Cardiac muscle cell (in vitro differentiated cells and primary cell): ENCODE data around the gene DPF3. TPM values are rescaled to one million over a fixed set of nuclear protein-coding genes. Genes with fewer than 3 reads are reported as not detected.

Source experiments
- DNase-seq, 2 donors: peaks; one replicate each; pipeline versions ENCODE4 v3.0.0 to v3.0.0-alpha.2; 2010 to 2017; ENCODE audit warnings: low read depth in 1 of 2, low spot score in 1 of 2
- H3K27ac ChIP-seq: fragments of 200-600 bp; sonication (generic); 2 replicates; pipeline ENCODE4 v1.5.1; 2016
- H3K27me3 ChIP-seq: fragments of 200-600 bp; sonication (generic); 2 replicates; pipeline ENCODE4 v1.6.0; 2016; ENCODE audit warnings: control low read depth
- H3K36me3 ChIP-seq: fragments of 200-600 bp; sonication (generic); 2 replicates; pipeline ENCODE4 v1.5.1; 2016; ENCODE audit warnings: control low read depth
- H3K4me1 ChIP-seq: fragments of 200-600 bp; sonication (generic); 2 replicates; pipeline ENCODE4 v1.8.1; 2017; ENCODE audit warnings: low read depth, mild to moderate bottlenecking, mixed run types
- H3K4me3 ChIP-seq: fragments of 200-600 bp; sonication (generic); 2 replicates; pipeline ENCODE4 v1.5.1; 2016; ENCODE audit warnings: mild to moderate bottlenecking
- H3K9me3 ChIP-seq: fragments of 200-600 bp; sonication (generic); 2 replicates; pipeline ENCODE4 v1.5.1; 2017; ENCODE audit warnings: low read depth, mild to moderate bottlenecking, control low read depth
- CTCF ChIP-seq: IDR thresholded peaks from 2 replicates; pipeline ENCODE4 v1.5.1; 2012; ENCODE audit warnings: low read depth, mild to moderate bottlenecking, low read length
- polyA plus RNA-seq: library from polyadenylated mRNA; unstranded; fragments of >200 nt; fragmentation: Nextera tagmentation; extraction: Ambion mirVana; gene quantifications from 2 replicates; pipeline ENCODE4 v1.2.1, GENCODE V29; 2016
- total RNA-seq: library from RNA; depleted of rRNA; stranded (reverse); fragments of >200 nt; gene quantifications from 2 replicates; pipeline ENCODE4 v1.2.3, GENCODE V29; 2016

DPF3 gene
- total and polyA plus RNA-seq, 2 experiments from 2014 or later, result 25.9 to 84.8 TPM

- peak overlapping the region; percentile 50 for H3K27ac ChIP-seq
- H3K36me3 ChIP-seq, result no peaks in the 10 kb centered on the region
- TF ChIP-seq CTCF, result no peak
- H3K27me3 ChIP-seq, result no peaks in the 10 kb centered on the region
- H3K4me1 ChIP-seq, result peaks cover 51% of the 10 kb centered on the region
- DNase-seq, result no peak
- H3K9me3 ChIP-seq, result no peaks in the 10 kb centered on the region
- no peak overlapping the region for H3K4me3 ChIP-seq
These were observed 9.9 kb downstream of the DPF3 start for GRCh38 chr14:72883961-72884360.

GRCh38 chr14:72883109-72883508 is 10.8 kb downstream of the DPF3 start:
- no peaks in the 10 kb centered on the region for H3K36me3 ChIP-seq
- H3K4me1 ChIP-seq, result peaks cover 43% of the 10 kb centered on the region
- H3K27ac ChIP-seq, result peak overlapping the region; percentile 41
- no peaks in the 10 kb centered on the region for H3K27me3 ChIP-seq
- H3K4me3 ChIP-seq, result no peak overlapping the region
- no peak for DNase-seq
- H3K9me3 ChIP-seq, result no peaks in the 10 kb centered on the region
- no peak for TF ChIP-seq CTCF

GRCh38 chr14:72882463-72882862 is 11.4 kb downstream of the DPF3 start:
- no peaks in the 10 kb centered on the region for H3K9me3 ChIP-seq
- peaks cover 38% of the 10 kb centered on the region for H3K4me1 ChIP-seq
- peak overlapping the region; percentile 41 for H3K27ac ChIP-seq
- H3K36me3 ChIP-seq, result peaks cover 3% of the 10 kb centered on the region
- no peaks in the 10 kb centered on the region for H3K27me3 ChIP-seq
- no peak overlapping the region for H3K4me3 ChIP-seq
- no peak for DNase-seq
- TF ChIP-seq CTCF, result no peak

GRCh38 chr14:72882047-72882446 is 11.9 kb downstream of the DPF3 start:
- DNase-seq, result no peak
- H3K4me1 ChIP-seq, result peaks cover 38% of the 10 kb centered on the region
- H3K4me3 ChIP-seq, result no peak overlapping the region
- peaks cover 3% of the 10 kb centered on the region for H3K36me3 ChIP-seq
- no peak overlapping the region for H3K27ac ChIP-seq
- TF ChIP-seq CTCF, result no peak
- no peaks in the 10 kb centered on the region for H3K27me3 ChIP-seq
- H3K9me3 ChIP-seq, result no peaks in the 10 kb centered on the region

- H3K27ac ChIP-seq, result no peak overlapping the region
- no peaks in the 10 kb centered on the region for H3K9me3 ChIP-seq
- no peak for TF ChIP-seq CTCF
- H3K27me3 ChIP-seq, result no peaks in the 10 kb centered on the region
- peaks cover 3% of the 10 kb centered on the region for H3K36me3 ChIP-seq
- peaks cover 43% of the 10 kb centered on the region for H3K4me1 ChIP-seq
- no peak for DNase-seq
- no peak overlapping the region for H3K4me3 ChIP-seq
These were observed 12.4 kb downstream of the DPF3 start for GRCh38 chr14:72881543-72881942.

GRCh38 chr14:72880820-72881219 is 13.1 kb downstream of the DPF3 start:
- Histone ChIP-seq H3K36me3 (peaks cover 3% of the 10 kb centered on the region), H3K27ac (no peak overlapping the region)

More at GRCh38 chr14:72880820-72881219, 13.1 kb downstream of the DPF3 start:
- H3K4me3 ChIP-seq, result no peak overlapping the region
- H3K9me3 ChIP-seq, result no peaks in the 10 kb centered on the region
- no peak for TF ChIP-seq CTCF
- no peak for DNase-seq
- peaks cover 47% of the 10 kb centered on the region for H3K4me1 ChIP-seq
- no peaks in the 10 kb centered on the region for H3K27me3 ChIP-seq
